ENCODE data around the gene RGS7. TPM values are rescaled to one million over a fixed set of nuclear protein-coding genes. Genes with fewer than 3 reads are reported as not detected.

Gene RGS7
- total RNA-seq, 2 experiments from 2014 or later: not detected

- H3K36me3 ChIP-seq (ENCODE audit: insufficient read depth, low read length): no peaks in the 10 kb centered on the region
- H3K9me3 ChIP-seq (ENCODE audit: low read length): peaks cover 8% of the 10 kb centered on the region; the same call in 1 of the 2 replicates
- H3K4me2 ChIP-seq (ENCODE audit: low read length): no peak overlapping the region
- intact Hi-C loops (cut with micrococcal nuclease; ENCODE audit: unreplicated experiment): no loop called here
- ChIA-PET CTCF (ENCODE audit: unreplicated experiment) (no interaction called here), POLR2A (no interaction called here)
- H2AFZ ChIP-seq (ENCODE audit: low read length): no peak overlapping the region
- no TSS peak for BruUV-seq (replicated peaks)
- no peaks in the 10 kb centered on the region for H3K4me1 ChIP-seq (ENCODE audit: insufficient read depth, low read length, poor library complexity, severe bottlenecking)
- H3K4me3 ChIP-seq (ENCODE audit: low read depth, low read length, poor library complexity, severe bottlenecking): no peak overlapping the region
- no peak for DNase-seq (ENCODE audit: low spot score)
- H3K27ac ChIP-seq (ENCODE audit: low read depth, low read length, poor library complexity, severe bottlenecking): no peak overlapping the region
- H4K20me1 ChIP-seq (ENCODE audit: insufficient read depth, low read length): no peaks in the 10 kb centered on the region
- no peaks in the 10 kb centered on the region for H3K79me2 ChIP-seq (ENCODE audit: insufficient read depth, low read depth, low read length)
- TF ChIP-seq CTCF (conservative IDR thresholded peaks at IDR 0.05; ENCODE audit: low read length) (no peak), EZH2phosphoT487 (IDR thresholded peaks at IDR 0.05; ENCODE audit: borderline replicate concordance, low read depth, low read length) (no peak)
- no peaks in the 10 kb centered on the region for H3K9me2 ChIP-seq (ENCODE audit: insufficient read depth, low read length)
These were observed 421.1 kb downstream of the RGS7 start for GRCh38 chr1:240935920-240936319.

GRCh38 chr1:240931031-240931430 lies 426.0 kb downstream of the RGS7 start:
- Histone ChIP-seq H3K4me2 (ENCODE audit: low read length) (no peak overlapping the region), H3K36me3 (ENCODE audit: insufficient read depth, low read length) (no peaks in the 10 kb centered on the region)

GRCh38 chr1:240928265-240928664 lies 428.7 kb downstream of the RGS7 start:
- Histone ChIP-seq H3K36me3 (ENCODE audit: insufficient read depth, low read length) (no peaks in the 10 kb centered on the region), H3K27ac (ENCODE audit: low read depth, low read length, poor library complexity, severe bottlenecking) (no peak overlapping the region), H3K4me2 (ENCODE audit: low read length) (no peak overlapping the region), H3K79me2 (ENCODE audit: insufficient read depth, low read depth, low read length) (no peaks in the 10 kb centered on the region), H3K4me1 (ENCODE audit: insufficient read depth, low read length, poor library complexity, severe bottlenecking) (no peaks in the 10 kb centered on the region), H3K4me3 (ENCODE audit: low read depth, low read length, poor library complexity, severe bottlenecking) (no peak overlapping the region), H3K9me2 (ENCODE audit: insufficient read depth, low read length) (no peaks in the 10 kb centered on the region), H2AFZ (ENCODE audit: low read length) (no peak overlapping the region), H4K20me1 (ENCODE audit: insufficient read depth, low read length) (no peaks in the 10 kb centered on the region), H3K9me3 (ENCODE audit: low read length) (no peaks in the 10 kb centered on the region)
- TF ChIP-seq CTCF (conservative IDR thresholded peaks at IDR 0.05; ENCODE audit: low read length): no peak
- no peak for TF ChIP-seq EZH2phosphoT487 (IDR thresholded peaks at IDR 0.05; ENCODE audit: borderline replicate concordance, low read depth, low read length)
- intact Hi-C loops (cut with micrococcal nuclease; ENCODE audit: unreplicated experiment): no loop called here
- ChIA-PET POLR2A (no interaction called here), CTCF (ENCODE audit: unreplicated experiment) (no interaction called here)
- no TSS peak for BruUV-seq (replicated peaks)
- DNase-seq (ENCODE audit: low spot score): no peak

More at GRCh38 chr1:240931031-240931430, 426.0 kb downstream of the RGS7 start:
- Histone ChIP-seq H2AFZ (ENCODE audit: low read length) (no peak overlapping the region), H4K20me1 (ENCODE audit: insufficient read depth, low read length) (no peaks in the 10 kb centered on the region), H3K27ac (ENCODE audit: low read depth, low read length, poor library complexity, severe bottlenecking) (no peak overlapping the region), H3K79me2 (ENCODE audit: insufficient read depth, low read depth, low read length) (no peaks in the 10 kb centered on the region), H3K9me3 (ENCODE audit: low read length) (no peaks in the 10 kb centered on the region), H3K4me3 (ENCODE audit: low read depth, low read length, poor library complexity, severe bottlenecking) (no peak overlapping the region), H3K9me2 (ENCODE audit: insufficient read depth, low read length) (no peaks in the 10 kb centered on the region), H3K4me1 (ENCODE audit: insufficient read depth, low read length, poor library complexity, severe bottlenecking) (no peaks in the 10 kb centered on the region)
- POLR2A ChIA-PET: no interaction called here
- no TSS peak for BruUV-seq (replicated peaks)
- no peak for TF ChIP-seq CTCF (conservative IDR thresholded peaks at IDR 0.05; ENCODE audit: low read length)
- no peak for TF ChIP-seq EZH2phosphoT487 (IDR thresholded peaks at IDR 0.05; ENCODE audit: borderline replicate concordance, low read depth, low read length)
- intact Hi-C loops (cut with micrococcal nuclease; ENCODE audit: unreplicated experiment): no loop called here
- CTCF ChIA-PET (ENCODE audit: unreplicated experiment): no interaction called here
- DNase-seq (ENCODE audit: low spot score): no peak
